HTR-8/SVneo (cell line): ENCODE results near the gene SLC9C2.
"Not testable (repeated sequence)": the region's sequence is repeated elsewhere in the genome, so short reads cannot be mapped to it uniquely, and the experiment has no call there.

Experiments used
- DNase-seq: peaks from one replicate; pipeline ENCODE4 v3.0.0; 2011; ENCODE audit warnings: low spot score, mixed read lengths; ENCODE audit not compliant: insufficient read length
- FAIRE-seq: peaks from 2 replicates; lab custom pipeline; 2011; peaks lifted over from hg19 to GRCh38; lab: Jason Lieb, UNC

Gene SLC9C2

GRCh38 chr1:173469656-173470055 lies 133.2 kb downstream of the SLC9C2 start:
- DNase-seq (no peak), FAIRE-seq (no peak)

- FAIRE-seq (no peak), DNase-seq (no peak)
Observed at GRCh38 chr1:173467426-173467825, 135.4 kb downstream of the SLC9C2 start.

- DNase-seq, FAIRE-seq: not testable (repeated sequence)
Observed at GRCh38 chr1:173464185-173464584, 138.7 kb downstream of the SLC9C2 start.

GRCh38 chr1:173462666-173463065 lies 140.2 kb downstream of the SLC9C2 start:
- FAIRE-seq, DNase-seq: not testable (repeated sequence)

GRCh38 chr1:173459885-173460284 lies 143.0 kb downstream of the SLC9C2 start:
- no peak for DNase-seq
- FAIRE-seq: no peak

GRCh38 chr1:173454966-173455524 lies 147.8 kb downstream of the SLC9C2 start:
- no peak for DNase-seq
- FAIRE-seq: no peak

- FAIRE-seq (no peak), DNase-seq (no peak)
Observed at GRCh38 chr1:173453982-173454381, 148.9 kb downstream of the SLC9C2 start.

GRCh38 chr1:173451981-173452380 lies 150.9 kb downstream of the SLC9C2 start:
- FAIRE-seq (no peak), DNase-seq (no peak)
